DMS 273 (cell line): Measurements from ENCODE around the gene CHRND.
A peak's percentile ranks its signal among the peaks of the same experiment; 100 is the strongest.
"Not testable (repeated sequence)": the region's sequence is repeated elsewhere in the genome, so short reads cannot be mapped to it uniquely, and the experiment has no call there.

ENCODE experiments used
- DNase-seq: peaks from one replicate; lab custom pipeline; 2025; ENCODE audit not compliant: unreplicated experiment; lab: John Stamatoyannopoulos, UW

The CHRND gene

DNA sequence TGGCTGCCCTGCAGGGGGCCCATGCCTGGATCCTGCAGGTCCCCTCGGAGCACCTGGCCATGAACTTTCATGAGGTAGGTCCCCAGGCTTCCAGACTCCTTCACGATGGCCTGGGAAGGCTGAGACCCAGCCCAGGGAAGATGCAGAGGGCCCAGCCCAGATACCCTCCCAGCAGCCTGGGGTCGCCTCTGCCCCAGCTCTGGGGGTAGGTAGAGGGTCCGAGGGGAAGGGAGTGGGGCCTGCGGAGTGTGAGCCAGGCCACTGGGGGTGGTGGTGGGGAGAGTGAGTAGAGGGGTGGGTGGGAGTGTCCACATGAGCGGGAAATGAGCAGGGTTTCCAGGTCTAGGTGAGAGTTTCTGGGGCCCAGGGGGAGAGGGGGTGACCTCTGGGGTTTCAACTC lies 1.2 kb upstream of the CHRND start:
- DNase-seq, result no peak

DNA sequence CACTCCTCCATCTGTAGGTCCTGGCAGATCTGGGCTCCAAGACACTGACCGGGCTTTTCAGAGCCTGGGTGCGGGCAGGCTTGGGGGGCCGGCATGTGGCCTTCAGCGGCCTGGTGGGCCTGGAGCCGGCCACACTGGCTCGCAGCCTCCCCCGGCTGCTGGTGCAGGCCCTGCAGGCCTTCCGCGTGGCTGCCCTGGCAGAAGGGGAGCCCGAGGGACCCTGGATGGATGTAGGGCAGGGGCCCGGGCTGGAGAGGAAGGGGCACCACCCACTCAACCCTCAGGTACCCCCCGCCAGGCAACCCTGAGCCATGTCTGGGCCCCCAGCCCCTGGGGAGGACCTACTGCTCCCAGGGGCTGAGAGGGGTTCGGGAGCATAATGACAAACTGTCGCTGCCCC lies 761 bp upstream of the CHRND start:
- DNase-seq, result peak; percentile 62

DNA sequence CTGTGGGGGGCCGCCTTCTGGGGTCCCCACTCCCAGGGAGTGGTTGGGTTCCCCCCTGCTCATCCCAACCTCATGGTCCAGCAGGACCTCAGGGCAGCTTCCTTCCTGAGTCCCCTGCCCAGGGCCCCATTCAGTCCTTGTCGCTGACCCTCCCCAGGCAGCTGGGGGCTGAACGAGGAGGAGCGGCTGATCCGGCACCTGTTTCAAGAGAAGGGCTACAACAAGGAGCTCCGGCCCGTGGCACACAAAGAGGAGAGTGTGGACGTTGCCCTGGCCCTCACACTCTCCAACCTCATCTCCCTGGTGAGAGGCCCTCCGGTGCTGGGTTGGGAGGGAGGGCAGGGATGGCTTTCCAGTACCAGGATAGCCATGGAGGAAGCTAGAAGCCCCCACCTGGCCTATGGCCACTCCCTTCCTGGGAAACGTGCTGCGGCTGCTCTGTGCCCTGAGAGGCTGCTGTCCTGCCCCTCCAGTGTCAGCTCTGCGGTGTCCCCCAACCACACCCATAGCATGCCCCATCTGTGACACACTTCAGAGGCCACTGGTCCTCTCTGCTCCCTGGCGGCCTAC lies 497 bp downstream of the CHRND start:
- DNase-seq, result peak; percentile 49

DNA sequence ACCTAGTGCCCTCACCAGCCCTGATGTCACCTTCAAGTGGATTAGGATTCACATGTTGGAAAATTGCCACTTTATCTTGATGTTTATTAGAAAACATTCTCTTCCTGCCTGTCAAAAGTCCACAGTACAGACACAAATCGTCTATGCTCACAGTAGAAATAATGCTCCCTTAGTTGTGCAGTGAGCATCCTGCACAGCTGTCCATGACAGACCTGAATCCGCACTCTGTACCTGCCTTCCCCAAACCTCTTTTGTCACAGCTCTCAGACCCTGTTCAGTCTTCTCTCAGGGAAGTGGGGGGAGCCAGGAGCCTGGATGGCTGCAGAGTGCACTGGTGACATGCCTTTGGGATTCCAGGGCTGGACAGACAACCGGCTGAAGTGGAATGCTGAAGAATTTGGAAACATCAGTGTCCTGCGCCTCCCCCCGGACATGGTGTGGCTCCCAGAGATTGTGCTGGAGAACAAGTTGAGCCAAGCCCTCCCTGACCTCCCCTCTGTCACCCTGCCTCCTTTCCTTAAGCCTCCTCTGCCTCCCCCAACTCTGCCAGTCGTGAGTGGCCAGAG lies 2.0 kb downstream of the CHRND start:
- DNase-seq, result no peak

DNA sequence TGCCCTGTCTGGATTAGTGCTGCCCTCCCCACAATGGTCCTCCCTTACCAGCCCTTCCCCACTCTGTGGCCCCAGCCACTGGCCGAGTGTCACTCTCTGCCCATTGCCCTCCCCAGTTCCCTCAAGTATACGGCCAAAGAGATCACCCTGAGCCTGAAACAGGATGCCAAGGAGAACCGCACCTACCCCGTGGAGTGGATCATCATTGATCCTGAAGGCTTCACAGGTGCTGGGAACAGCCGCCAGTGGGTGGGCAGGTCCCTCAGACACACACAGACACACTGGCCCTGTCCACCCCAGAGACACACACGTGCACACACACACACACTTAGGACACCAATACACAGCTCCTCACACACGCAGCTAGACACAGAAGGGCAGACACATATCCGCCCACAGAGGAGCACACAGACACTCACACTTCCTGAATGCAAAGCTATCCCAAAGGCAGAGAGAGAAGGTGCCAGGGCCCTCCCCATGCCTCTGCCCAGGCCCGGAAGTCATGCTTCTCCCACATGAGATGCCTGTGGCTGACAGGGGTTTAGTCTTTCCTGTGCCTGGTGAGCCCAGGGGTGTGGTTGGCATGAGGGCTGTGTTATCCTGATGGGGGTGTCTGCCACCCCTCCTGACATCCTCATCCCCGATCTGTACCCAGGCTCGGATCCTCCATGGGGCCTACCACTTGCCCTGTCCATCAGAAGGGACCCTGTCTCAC lies 2.9 kb downstream of the CHRND start:
- no peak for DNase-seq

DNA sequence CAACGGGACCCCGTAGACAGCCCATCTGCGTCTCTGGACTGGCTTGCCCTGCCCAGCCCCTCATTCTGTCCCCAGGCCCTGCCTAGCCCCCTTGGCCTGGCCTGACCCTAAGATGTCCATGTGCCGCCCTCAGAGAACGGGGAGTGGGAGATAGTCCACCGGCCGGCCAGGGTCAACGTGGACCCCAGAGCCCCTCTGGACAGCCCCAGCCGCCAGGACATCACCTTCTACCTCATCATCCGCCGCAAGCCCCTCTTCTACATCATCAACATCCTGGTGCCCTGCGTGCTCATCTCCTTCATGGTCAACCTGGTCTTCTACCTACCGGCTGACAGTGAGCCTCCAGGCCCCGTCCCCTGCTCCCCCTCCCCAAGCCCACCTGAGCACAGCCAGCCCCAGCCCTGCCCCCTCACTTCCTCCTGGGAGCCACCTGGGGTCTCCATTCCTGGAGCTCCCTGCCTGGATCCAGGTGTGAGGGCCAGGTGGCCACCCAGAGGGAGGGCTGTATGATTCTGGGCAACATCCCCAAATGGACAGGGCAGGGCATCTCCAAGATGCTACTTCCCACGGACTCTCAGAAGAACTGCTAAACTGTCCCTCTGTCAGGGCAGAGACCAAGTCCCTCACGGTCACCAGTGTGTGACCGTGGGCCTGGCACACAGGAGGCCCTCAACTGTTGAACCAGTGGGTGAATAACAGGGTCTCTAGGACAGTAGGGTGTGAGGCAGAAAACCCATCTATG lies 4.0 kb downstream of the CHRND start:
- no peak for DNase-seq

DNA sequence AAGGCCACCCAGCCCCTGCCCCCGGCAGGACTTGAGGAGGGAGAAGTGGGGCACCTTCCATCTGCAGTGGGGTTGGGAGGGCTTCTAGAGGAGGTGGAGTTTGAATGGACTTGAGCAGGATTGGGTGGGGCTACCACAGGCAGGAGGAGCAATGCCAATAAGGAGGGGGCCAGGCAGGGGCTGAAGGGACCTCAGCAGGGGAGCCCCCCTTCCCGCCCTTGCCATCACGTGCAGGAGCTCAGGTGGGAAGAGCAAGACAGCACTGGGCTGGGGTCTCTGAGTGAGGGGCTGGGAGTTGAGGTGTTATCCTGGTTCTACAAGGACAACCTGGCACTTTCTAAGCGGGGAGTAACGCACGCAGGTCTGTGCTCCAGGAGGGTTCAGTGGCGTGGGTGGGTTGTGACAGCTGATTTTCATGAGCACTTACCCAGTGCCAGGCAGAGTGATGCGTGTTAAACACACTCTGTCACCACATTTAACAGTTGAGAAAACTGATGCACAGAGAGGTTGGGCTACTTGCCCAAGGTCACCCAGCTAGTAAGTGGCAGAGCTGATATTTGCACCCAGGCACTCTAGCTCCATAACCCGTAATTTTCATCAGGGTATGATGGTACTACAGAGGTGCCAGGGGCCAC lies 4.8 kb downstream of the CHRND start:
- DNase-seq, result no peak

DNA sequence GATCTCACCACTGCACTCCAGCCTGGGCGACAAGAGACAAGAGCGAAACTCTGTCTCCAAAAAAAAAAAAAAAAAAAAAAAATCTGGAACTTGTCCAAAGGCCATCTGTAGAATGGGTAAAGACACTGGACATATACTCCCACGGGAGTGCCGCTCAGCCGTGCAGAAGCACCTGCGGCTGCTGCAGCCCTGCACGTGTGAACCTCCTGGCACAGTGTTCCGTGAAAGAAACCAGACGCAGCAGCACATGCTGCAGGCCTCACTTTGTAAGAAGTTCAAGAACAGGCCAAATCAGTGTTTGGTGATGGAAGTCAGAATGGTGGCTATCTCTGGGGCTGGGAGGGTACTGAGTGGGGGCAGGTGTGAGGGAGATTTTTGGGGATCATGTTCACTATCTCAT lies 6.5 kb downstream of the CHRND start:
- peak; percentile 29 for DNase-seq

DNA sequence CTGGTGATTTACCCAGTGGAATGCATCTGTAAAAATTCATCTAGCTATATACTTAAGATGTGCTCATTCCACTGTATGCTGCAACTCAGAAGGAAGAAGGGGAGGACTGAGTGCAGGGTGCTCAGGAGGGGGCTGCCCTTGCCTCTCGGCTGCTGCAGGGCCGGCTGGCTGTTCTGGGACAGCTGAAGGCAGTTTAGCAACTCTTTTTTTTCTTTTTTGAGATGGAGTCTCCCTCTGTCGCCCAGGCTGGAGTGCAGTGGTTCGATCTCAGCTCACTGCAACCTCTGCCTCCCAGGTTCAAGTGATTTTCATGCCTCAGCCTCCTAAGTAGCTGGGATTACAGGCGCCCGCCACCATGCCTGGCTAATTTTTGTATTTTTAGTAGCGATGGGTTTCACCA lies 6.9 kb downstream of the CHRND start:
- not testable (repeated sequence) for DNase-seq

DNA sequence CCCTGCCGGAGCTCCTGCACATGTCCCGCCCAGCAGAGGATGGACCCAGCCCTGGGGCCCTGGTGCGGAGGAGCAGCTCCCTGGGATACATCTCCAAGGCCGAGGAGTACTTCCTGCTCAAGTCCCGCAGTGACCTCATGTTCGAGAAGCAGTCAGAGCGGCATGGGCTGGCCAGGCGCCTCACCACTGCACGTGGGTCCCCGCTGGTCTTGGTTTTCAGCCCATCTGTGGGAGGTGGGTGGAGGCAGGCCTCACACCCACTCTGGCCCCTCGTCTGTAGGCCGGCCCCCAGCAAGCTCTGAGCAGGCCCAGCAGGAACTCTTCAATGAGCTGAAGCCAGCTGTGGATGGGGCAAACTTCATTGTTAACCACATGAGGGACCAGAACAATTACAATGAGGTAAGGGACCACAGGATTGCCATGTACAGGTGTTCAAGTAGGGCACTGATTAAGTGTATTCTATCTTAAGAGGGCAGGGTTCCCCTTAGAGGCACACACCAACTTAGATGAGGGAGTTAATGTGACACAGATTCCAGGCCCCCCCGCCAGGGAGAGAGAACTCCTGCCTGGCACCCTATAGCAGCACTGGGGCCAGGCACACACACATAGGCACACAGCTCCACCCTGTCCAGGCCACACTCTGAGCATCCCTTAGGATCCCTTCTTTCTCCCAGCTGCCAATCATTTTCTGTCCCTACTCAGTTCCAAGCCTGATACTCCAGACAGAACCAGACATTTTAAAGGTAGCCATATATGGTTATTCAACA lies 8.2 kb downstream of the CHRND start:
- no peak for DNase-seq

DNA sequence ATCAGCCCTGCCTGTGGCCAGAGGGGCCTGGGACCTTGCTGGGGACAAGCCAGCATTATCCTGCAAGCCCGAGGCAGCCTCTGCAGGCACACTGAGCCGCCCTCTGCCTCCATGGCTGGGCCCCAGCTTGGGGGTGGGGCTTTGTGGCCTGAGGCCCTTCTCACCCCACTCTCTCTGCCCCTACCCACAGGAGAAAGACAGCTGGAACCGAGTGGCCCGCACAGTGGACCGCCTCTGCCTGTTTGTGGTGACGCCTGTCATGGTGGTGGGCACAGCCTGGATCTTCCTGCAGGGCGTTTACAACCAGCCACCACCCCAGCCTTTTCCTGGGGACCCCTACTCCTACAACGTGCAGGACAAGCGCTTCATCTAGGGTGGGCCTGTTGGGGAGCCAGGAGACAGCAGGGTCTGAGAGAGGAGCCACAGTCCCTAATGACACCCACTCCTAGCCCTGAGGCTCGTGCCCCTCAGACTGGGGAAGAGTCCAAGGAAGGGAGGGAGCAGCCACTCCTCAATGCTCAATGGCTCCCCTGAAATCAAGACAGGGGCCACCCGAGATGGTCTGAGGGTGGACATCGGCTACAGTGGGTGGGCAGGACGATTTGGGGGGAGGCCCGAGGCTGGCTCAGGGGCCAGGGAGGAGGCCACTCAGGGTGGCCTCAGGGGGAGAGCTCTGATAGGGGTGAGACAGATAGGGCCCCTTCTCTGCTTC lies 9.1 kb downstream of the CHRND start:
- DNase-seq, result no peak

DNA sequence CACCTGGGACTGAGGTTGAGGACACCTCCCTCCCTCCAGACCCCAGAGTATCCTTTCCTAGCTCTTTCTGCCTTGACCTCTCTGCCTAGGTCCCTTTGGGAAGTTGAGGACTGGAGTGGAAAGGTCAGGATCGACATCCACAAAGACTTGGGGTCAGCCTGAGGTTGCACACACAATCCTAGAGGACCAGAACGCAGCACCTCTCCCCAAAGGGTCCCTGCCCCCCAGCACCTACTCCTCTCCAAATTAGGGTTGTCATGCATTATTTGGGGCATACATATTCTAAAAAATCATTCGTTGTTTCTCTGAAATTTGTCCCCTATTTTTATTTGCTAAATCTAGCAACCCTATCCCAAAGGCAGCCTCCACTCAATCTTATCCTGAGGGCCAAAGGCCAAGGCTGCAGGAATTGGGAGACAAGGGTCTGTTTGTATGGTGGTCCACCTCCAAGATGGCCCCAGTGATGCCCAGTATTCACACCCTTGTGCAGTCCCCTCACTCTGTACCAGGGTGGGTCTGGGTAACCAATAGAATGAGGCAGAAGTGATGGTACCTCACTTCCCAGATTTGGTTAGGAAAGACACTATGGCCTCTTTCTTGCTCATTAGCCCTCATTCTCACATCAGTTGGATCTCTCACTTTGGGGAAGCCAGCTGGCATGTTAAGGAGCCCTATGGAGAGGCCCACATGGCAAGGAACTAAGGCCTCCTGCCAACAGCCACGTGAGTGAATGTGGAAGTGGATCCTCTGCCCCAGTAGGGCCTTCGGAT lies 10.0 kb downstream of the CHRND start:
- peak; percentile 58 for DNase-seq

DNA sequence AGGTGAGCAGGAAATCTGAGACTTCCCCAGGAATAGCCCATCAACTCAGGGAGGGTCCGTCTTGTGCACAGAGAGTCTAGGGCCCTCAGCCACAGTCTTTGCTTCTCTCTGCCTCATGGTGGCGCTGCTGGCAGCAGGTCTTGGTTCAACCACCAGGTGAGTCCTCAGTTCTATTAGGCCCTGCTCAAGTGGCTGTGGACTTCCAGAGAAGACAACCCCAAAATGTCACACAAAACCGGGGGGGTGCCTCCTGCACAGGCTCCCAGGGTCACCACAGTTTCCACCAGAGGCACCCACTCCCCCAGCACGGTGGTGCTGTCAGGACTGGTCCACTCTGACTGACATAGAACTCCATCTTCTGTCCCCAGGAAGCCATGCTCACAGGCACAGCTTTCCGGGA lies 11.1 kb downstream of the CHRND start:
- DNase-seq, result peak; percentile 49

DNA sequence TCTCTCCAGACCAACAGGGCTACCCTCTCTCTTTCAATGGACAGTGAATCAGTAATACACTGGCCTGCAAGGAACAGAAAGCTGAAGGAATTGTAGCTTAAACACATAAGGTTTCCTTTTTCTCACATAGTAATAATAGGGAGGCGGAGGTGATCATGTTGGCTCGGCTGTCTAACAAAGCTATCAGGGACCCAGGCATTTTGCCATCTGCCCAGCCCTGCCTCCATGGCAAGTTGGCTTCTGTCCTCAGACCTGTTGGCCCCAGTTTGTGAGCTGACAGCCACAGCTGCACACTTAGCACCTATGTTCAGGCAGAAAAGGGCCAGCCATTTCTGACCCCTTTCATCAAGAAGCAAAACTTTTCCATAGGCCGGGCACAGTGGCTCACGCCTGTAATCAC lies 11.5 kb downstream of the CHRND start:
- DNase-seq, result peak; percentile 39

DNA sequence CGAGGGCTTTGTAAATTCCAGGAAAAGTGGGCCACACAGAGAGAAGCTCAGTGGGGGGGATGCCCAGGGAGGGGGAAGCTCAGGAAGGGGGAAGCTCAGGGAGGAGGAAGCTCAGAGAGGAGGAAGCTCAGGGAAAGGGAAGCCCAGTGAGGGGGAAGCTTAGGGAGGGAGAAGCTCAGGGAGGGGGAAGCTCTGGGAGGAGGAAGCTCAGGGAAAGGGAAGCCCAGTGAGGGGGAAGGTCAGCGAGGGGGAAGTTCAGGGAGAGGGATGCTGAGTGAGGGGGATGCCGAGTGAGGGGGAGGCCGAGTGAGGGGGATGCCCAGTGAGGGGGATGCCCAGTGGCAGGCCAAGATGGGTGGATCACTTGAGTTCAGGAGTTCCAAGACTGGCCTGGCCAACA lies 12.7 kb downstream of the CHRND start:
- no peak for DNase-seq

DNA sequence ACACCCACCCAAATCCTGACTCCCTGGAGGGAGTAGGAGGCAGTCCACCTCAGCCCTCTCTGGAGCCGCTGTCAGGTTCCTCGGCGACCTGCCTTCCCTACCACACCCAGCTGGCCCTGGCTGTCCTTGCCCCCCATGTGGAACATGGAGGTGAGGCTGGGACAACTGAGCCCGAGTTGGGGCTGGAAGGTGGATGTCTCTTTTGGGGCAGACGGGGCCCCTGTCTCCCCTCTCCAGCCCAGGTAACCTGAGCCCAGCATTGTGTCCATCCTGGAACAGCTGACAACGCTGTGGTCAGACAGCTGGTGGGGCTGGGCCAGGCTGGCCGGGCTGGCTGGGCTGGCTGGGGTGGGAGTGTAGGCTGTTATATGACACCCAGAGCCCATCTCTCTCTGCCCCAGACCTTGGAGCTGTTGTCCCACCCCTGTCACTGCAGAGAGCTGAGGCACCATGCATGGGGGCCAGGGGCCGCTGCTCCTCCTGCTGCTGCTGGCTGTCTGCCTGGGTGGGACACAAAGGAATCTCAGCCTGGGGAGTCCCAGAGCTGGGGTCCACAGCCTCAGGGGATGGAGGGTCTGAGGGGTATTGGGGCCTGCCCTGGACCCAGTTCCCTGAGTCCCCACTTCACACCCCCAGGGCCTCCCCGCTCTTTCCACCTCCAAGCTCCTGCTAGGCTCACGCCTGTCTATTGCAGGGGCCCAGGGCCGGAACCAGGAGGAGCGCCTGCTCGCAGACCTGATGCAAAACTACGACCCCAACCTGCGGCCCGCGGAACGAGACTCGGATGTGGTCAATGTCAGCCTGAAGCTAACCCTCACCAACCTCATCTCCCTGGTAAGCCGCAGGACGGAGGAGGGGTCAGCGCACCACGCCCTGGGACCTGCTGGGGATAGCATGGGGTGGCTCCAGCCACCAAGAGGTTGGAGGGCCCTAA lies 13.6 kb downstream of the CHRND start, which contains the start of gene CHRNG:
Gene CHRNG (plus strand): TSS at position 395 of the 934 bp plus-strand sequence. CDS start 56 bp downstream, at position 451.
- DNase-seq, result peak; percentile 54

DNA sequence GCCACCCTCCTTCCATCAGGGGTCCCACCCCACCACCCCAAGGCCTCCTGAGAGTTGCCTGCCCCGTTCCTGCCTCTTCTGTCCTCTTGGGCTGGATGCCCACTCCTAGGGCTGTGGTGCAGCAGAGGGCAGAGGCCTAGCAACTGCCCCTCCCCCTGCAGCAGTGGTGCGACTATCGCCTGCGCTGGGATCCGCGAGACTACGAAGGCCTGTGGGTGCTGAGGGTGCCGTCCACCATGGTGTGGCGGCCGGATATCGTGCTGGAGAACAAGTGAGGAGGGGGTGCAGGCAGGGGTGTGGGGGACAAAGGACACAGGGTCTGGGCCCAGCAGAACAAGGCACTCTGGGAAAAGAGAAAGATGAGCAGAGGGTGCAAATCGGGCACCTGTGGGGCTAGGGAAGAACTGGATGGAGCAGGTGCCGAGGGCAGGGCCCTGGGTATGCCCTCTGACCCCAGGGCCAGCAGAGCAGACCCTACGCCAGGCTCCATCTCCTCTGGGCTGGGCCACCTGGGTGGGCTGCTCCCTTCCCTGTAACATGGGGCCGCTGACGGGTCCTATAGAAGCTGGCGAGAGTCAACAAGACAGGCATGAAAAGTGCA lies 14.6 kb downstream of the CHRND start:
- DNase-seq, result no peak
